IPS-18c (cell line): ENCODE measurements around the gene ERBB4.
"Not testable (repeated sequence)": the region's sequence is repeated elsewhere in the genome, so short reads cannot be mapped to it uniquely, and the experiment has no call there.

Experiments
- H3K4me3 ChIP-seq: 2 replicates; pipeline ENCODE4 v1.7.0; 2013; ENCODE audit warnings: low read depth, mild to moderate bottlenecking, low read length, moderate library complexity; ENCODE audit not compliant: insufficient read depth
- H3K9me3 ChIP-seq: one replicate; pipeline ENCODE4 v1.6.1; 2013; ENCODE audit warnings: mild to moderate bottlenecking, low read length, moderate library complexity; ENCODE audit not compliant: control insufficient read depth, insufficient read depth

ERBB4 gene

DNA sequence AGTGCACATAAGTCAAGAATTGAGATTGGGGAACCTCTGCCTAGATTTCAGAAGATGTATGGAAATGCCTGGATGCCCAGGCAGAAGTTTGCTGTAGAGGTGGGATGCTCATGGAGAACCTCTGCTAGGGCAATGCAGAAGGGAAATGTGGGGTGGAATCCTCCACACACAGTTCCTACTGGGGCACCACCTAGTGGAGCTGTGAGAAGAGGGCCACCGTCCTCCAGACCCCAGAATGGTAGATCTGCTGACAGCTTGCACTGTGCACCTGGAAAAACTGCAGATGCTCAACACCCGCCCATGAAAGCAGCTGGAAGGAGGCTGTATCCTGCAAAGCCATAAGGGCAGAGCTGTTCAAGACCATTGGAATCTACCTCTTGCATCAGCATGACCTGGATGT is 71.1 kb downstream of the ERBB4 start:
- not testable (repeated sequence) for H3K9me3 ChIP-seq, H3K4me3 ChIP-seq

DNA sequence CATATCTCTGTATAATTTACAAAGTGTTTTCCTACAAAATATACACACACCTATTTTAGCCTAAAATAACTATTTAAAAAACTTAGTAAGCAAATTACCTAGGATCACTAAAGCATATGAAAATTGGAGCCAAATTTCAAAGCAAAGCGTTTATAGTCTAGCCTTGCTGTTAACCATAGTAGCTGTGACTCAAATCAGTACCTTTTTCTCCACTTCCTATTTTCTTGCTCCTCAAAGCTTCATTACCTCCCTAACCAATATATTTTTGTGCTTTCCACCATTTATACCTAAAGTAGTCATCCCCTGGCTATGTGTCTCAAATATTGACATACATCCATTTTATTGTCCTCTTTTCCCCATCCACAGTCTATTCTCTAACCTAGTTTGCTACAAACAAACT is 73.1 kb downstream of the ERBB4 start:
- Histone ChIP-seq H3K9me3 (peaks cover 8% of the 10 kb centered on the region), H3K4me3 (no peak overlapping the region)

DNA sequence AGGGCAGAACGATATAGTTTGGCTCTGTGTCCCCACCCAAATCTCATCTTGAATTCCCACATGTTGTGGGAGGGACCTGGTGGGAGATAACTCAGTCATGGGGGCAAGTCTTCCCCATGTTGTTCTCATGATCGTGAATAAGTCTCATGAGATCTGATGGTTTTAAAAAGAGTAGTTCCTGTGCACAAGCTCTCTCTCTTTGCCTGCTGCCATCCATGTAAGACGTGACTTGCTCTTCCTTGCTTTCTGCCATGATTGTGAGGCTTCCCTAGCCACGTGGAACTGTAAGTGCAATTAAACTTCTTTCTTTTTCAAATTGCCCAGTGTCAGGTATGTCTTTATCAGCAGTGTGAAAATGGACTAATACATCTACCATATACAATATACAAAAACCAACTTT is 76.9 kb downstream of the ERBB4 start:
- H3K9me3 ChIP-seq = peaks cover 11% of the 10 kb centered on the region
- H3K4me3 ChIP-seq = not testable (repeated sequence)

DNA sequence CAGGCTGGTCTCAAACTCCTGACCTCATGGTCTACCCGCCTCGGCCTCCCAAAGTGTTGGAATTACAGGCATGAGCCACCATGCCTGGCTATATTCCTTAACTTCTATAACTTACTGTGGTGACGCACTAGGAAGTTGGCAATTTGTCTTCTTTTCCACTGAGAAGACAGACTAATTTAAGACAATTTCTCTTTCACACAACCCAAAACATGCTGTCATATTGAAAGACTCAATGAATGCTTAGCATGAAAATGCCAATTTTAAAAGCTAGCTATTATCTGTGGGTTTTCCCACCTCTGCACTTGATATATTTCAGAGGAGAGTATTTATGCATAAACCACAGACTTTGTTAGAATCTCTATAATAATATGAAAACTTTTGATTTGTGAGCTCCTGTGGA is 84.5 kb downstream of the ERBB4 start:
- no peaks in the 10 kb centered on the region for H3K9me3 ChIP-seq

DNA sequence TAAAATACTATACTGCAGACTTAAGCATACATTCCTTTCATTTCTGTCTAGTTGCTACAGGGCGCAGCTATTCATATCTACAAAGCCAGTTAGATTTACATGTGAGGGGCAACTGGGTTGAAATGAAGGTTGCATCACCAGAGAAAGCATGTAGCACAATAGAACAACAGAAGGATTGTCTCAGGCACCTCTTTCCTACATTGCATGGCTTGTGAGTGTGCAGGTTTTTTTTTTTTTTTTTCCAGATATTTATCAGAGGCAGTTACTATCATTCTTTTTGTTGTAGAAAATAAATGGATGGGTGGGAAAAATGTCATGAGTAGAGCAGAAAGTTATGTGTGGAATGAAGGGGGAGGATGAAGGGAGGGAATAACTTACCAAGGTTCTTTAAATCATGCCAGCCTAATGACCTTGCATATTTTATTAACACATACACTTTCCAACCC is 86.8 kb downstream of the ERBB4 start:
- Histone ChIP-seq H3K9me3 (no peaks in the 10 kb centered on the region), H3K4me3 (no peak overlapping the region)

More for the DNA sequence above, 84.5 kb downstream of the ERBB4 start:
- no peak overlapping the region for H3K4me3 ChIP-seq

DNA sequence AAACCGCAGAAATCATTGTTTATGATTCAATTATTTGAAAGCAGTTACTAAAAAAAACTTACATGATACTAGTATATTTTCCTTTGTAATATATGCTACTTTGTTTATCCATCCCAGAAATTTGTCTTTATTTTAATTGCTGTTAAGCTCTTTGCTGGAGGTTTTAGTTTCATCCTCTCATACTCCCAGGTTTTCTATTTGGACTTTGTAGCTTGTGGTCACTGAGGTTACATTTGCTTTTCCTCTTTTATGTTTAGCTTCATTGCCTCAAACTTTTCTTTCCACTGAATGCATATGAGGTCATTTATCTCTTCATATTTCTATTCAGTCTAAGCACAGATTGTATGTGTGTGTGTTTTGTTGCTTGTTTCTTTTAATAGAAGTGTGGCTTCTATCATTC is 89.9 kb downstream of the ERBB4 start:
- no peaks in the 10 kb centered on the region for H3K9me3 ChIP-seq
- H3K4me3 ChIP-seq = no peak overlapping the region

DNA sequence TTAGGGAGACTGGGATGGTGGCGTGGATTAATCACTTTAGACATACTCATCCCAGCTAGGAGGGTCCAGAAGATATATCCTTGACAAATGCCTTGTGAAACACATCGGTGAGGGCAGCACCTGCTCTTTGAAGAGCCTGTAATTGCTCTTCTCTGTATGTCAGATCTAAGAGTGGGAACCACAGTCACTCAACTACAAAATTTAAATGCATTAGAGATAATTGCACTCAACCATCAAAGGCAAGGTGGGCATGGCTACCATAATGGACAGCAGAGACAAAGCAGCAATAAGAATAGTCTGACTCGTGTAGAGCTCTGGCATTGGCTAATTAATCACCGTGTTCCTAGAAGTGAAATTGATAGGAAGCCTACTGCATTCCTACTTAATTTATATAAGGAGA is 96.8 kb downstream of the ERBB4 start:
- Histone ChIP-seq H3K4me3 (no peak overlapping the region), H3K9me3 (peaks cover 3% of the 10 kb centered on the region)

DNA sequence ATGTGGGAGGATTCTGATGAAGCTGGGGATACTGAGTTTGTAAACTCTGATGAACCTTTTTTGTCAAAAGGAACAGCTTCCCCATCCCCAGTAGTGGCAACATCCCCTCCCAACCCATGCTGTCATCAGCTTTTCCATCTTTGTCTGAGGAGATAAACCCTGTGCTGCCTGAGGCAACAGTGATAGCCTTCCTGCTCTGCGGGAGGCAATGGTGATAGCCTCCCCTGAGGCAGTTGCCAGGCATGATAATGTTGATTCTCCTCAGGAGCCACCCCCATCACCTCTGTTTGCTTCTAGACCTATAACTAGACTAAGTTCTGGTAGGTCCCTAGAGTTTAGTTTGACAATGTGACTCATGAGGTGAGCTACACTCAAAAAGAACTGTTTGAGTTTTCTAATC is 97.5 kb downstream of the ERBB4 start:
- H3K9me3 ChIP-seq = peaks cover 3% of the 10 kb centered on the region
- H3K4me3 ChIP-seq = no peak overlapping the region

DNA sequence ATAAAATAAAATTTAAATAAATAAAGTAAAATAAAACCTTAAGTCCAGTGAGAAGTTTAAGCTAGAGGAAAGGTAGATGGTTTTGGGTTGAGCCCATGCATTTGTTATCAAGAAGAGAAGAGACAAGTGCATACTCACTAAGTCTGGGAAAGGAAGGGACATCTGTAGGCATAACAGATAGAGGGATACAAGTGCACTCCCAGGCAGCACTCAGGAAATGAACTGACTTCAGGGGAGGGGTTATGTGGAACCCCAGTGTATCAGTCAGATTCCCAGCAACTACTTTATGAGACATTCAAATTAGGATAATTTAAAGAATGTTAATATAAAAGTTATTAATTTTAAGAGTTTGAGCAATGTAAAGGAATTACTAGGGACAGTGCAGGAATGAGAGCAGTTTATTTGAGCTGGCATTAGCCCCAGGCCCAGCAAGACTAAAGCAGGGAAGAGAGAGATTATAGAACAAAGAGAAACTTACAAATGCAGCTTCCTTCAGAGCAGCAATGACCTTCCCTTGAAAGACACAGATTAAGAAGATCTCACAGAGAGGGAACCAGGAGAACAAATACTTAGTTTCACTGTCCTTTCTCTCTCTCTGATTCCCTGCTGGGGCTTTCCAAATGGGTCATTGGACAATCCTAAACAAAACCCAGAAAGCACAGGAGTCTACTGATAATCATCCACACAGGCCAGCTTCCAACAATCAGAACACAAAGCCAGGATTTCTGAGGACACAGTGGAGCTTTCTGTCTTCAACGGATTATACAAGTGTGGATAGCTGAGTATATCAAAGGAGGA is 109.7 kb downstream of the ERBB4 start:
- Histone ChIP-seq H3K4me3 (no peak overlapping the region), H3K9me3 (no peaks in the 10 kb centered on the region)

DNA sequence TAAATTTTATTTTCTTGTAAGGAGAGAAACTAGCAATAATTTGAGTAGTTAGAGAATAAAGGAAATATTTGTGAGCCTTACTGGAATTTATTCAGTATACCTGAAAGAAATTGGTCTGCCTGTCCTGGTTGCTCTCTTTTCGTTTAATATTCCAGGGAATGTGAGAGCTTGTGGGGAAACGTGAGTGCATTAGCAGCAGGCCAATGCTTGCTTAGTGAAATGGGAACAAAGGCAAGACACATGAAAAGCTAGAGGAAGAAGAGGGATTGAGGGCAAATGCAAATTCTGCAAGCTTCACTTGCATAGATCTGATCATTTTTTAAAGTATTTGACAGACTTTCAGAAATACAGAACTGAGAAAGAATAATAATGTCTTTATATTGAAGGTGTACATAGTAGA is 111.0 kb downstream of the ERBB4 start:
- H3K4me3 ChIP-seq = no peak overlapping the region
- H3K9me3 ChIP-seq = no peaks in the 10 kb centered on the region

DNA sequence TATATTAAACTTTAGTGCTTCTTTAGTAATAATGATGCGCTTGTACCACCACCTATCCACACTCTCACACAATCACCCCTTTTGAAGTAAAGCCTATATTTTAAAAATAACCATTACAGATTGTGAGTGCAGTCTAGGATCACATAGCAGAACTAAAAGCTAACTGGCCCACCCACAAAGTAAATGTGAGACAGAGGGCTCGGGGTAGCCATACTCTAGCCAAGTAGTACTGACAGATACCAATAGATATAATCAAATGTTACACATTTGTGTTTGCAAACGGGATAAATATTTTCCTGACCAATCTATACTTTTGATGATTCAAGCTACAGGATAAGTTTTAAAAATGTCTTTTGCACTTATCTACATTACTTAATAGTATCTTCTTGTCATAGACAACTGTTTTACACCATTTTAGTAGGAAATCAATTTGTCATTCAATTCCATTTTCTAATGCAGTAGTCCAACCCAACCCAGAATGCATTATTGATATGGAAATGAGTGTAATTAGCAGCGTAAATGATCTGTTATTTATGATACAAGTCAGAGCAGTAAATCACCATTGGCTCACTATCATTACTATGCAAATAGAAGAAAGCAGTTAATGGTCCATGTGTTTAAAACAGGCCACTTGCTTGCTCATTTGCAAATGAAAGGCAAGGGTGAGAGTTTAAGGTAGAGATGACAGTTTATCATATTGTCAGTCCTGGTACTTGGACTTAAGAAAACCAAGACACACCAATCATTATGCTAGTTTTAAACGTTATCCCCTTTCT is 111.8 kb downstream of the ERBB4 start:
- no peak overlapping the region for H3K4me3 ChIP-seq
- no peaks in the 10 kb centered on the region for H3K9me3 ChIP-seq

DNA sequence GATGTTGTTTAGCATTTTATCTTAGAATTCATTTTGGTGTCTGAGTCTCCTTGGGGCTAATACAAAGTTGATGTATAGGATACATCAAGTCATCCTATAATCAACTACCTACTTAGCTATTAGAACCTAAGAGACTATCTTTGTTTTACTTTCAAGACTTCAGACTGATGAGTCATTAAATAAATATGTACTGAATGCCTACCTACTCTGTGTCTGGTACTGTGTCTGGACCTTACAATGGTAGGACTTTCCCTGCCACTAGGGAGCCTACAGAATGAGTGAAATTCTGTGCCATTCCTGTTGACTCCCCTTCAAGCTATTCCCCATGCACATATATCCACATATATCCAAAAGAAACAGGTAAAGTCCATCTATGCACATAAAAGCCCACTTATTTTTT is 114.5 kb downstream of the ERBB4 start:
- Histone ChIP-seq H3K9me3 (no peaks in the 10 kb centered on the region), H3K4me3 (no peak overlapping the region)

DNA sequence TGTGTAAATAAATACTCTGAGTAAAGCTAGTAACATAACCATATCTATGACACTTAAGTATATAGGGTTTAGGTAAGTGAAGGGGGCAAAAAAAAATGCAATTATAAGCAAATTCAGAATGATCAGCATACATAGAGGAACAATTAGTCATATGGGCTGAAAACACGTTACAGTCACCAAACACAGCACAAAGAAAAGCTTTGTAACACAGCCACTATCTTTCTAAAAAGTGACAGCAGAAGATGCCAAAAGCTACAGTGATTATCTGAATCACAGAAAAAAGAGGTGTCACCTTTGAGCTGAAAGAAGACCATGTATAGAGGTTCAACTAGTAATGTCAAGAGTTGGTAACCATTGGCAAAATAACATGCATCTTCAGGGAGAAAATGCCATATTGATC is 115.5 kb downstream of the ERBB4 start:
- no peak overlapping the region for H3K4me3 ChIP-seq

DNA sequence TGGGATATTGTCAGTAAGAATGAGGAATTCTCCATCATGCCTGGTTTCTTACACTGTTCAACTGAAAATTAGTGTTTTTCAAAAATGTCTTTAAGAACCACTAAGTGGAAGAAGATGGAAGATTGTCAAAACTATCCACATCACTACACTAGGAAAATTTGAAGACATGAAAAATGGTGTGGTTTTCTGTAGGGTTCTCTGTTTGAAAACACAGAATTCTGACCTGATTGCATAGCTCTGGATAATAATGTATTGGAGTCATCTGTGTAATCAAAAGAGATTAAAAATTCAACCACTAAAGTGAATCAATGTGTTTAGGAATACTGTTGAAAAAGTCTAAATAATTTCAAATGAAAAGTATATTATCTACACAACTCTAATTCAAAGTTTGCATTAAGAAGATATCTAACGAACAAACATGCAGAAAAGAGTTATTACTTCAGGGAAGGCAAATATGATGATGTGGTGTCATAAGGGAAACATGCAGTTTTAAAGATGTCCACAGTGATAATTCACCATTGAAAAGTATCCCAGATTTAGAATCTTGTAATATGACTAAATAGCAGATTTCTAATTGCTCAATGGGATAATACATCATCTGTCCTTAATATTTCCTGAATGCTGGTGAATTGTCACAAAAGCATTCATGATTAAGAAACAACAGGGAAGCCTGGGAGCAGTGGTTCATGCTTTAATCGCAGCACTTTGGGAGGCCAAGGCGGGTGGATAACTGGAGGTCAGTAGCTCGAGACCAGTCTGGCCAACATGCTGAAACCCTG is 116.9 kb downstream of the ERBB4 start:
- Histone ChIP-seq H3K4me3 (no peak overlapping the region), H3K9me3 (no peaks in the 10 kb centered on the region)

More for the DNA sequence above, 115.5 kb downstream of the ERBB4 start:
- no peaks in the 10 kb centered on the region for H3K9me3 ChIP-seq

DNA sequence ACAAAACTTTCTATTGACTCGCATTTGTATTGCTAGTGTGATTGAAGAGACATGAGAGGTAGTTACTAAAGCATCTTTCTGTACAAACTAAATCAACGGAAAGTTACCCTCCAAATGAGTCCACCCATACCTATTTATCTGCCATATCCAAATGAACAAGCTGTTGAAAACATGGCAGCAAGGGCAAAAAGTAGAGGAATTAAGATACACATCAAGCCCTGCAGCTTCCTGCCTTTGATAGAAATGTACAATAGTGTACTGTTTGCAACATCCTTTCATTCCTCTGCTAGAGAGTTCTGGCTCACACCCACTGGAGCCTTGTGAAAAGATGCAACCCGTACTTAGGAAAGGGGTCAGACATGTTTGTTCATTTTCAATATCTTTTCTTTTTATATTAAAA is 122.5 kb downstream of the ERBB4 start:
- Histone ChIP-seq H3K4me3 (no peak overlapping the region), H3K9me3 (no peaks in the 10 kb centered on the region)

DNA sequence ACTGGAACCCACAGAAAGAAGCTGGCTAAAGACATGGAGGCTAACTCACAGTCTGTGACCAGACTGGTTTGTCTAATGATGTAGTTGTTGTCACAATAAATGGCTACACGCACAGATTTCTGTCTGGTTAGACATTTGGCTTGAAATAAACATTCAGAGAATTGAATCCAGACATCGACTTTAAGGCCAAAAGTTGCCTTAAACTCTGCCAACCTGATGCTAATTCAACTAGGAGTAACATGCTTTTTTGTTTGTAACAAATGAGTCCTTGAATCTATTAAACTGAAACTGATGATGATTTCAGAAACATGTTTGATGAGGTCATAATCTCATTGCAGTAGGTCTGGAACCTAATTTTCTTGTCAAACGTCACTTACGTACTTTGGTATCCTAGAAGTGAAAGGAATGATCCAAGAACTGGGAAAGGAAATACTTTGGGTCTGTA is 123.8 kb downstream of the ERBB4 start:
- H3K4me3 ChIP-seq = no peak overlapping the region
- no peaks in the 10 kb centered on the region for H3K9me3 ChIP-seq

DNA sequence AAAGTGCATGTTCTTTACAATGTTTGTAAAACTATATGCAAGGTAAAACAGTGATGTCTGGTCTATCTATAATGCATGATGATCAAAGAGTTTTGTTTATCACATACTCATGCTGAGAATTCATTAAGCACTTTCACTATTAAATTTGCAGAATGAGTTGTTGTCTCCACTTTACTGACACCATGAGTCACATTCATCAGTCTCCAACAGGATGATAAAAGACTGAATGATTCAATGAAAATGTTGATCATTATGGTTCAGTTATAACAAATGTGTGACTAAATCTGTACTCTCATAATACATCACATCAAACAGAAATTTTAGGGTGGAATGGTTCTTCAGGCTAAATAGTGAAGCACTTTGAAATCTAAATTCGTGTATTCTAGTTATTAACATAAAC is 129.0 kb downstream of the ERBB4 start:
- Histone ChIP-seq H3K4me3 (no peak overlapping the region), H3K9me3 (no peaks in the 10 kb centered on the region)

DNA sequence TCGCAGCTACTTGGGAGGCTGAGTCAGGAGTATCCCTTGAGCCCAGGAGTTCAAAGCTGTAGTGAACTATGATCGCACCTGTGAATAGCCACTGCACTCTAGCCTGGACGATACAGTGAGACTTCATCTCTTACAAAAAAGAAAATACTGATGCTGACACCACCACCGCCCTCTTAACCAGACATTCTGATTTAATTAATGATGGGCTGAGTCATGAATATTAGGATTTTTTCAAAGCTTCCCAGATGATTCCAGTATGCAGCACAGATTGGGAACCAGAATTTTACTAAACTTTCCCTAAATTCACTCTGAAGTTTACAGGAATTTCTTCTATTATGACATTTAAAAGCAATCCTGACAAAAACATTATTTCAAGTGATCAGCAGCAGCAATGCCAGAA is 130.1 kb downstream of the ERBB4 start:
- H3K9me3 ChIP-seq = no peaks in the 10 kb centered on the region
- no peak overlapping the region for H3K4me3 ChIP-seq
